Stimulated activated naive CD8-positive, alpha-beta T cell treated with anti-CD3 and anti-CD28 coated beads, Interleukin-15, amount 100 ng/mL, for 72 hours (primary cell): ENCODE results near the gene MYL10.
A peak's percentile ranks its signal among the peaks of the same experiment; 100 is the strongest.

ENCODE experiments used
- ATAC-seq: fragments of 150-1000 bp; cut with Tn5 transposase; 2 replicates; pipeline ENCODE4 v1.10.0; 2021; ENCODE audit warnings: mild to moderate bottlenecking, moderate library complexity
- DNase-seq, 2 donors: peaks; one replicate each; pipeline ENCODE4 v3.0.0; 2021 to 2022
- H3K27ac Mint-ChIP-seq, 2 donors: one replicate each; pipeline ENCODE4 v1.8.0; 2022; ENCODE audit warnings: mild to moderate bottlenecking in 2 of 2, mixed read lengths in 2 of 2, moderate library complexity in 2 of 2
- H3K27me3 Mint-ChIP-seq: one replicate; pipeline ENCODE4 v1.8.0; 2022; ENCODE audit warnings: mixed read lengths
- H3K4me1 Mint-ChIP-seq: one replicate; pipeline ENCODE4 v1.8.0; 2022; ENCODE audit warnings: mild to moderate bottlenecking, mixed read lengths
- H3K4me3 Mint-ChIP-seq, 2 donors: one replicate each; pipeline ENCODE4 v1.8.0; 2022; ENCODE audit warnings: mild to moderate bottlenecking in 2 of 2, mixed read lengths in 2 of 2, moderate library complexity in 1 of 2
- H3K9me3 Mint-ChIP-seq, 2 donors: one replicate each; pipeline ENCODE4 v1.8.0; 2022; ENCODE audit warnings: mixed read lengths in 2 of 2

MYL10 gene

DNA sequence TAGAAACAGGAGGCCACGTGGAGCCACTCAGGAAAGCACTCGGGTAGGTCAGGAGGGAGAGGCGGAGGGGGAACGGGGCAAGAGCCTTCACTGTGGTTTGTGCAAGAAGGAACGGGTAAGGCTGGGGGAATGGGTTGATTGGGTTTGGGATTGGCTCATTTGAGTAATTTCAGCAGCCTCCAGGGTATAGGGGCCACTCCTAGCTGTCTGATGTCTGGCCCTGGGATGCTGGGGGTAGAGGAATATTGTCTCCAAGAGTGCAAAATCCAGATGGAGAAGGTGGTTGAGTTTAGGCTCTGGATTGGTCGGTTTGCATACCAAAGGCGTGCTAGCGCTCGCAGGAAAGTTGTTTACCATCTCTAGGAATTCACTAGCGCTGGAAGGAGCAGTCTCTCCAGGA is 47.2 kb downstream of the MYL10 start:
- no peak for ATAC-seq
- no peak for DNase-seq
- Mint-ChIP-seq H3K27me3 (no peaks in the 10 kb centered on the region), H3K4me1 (no peaks in the 10 kb centered on the region), H3K27ac (no peak overlapping the region), H3K4me3 (no peak overlapping the region), H3K9me3 (peaks cover 0 to 7% of the 10 kb centered on the region in 2 donors)

DNA sequence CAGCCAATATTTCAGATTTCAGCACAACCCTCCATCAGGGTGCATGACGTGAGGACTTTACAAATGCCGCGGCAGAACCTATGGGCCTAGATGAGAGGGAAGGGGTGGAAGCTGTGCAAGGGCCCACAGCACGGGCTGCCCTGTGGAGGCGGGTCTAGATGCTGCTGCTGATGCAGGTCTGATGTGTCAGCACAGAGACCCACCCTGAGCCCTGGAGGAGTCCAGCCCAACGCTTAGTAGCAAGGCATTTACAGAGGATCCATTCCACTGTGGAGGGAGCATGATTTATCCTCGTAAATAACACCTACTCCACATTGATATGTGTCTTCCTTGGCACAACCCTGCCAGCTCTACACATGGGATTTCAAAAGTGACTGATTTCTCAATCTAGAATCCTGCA is 48.5 kb downstream of the MYL10 start:
- DNase-seq, result no peak
- Mint-ChIP-seq H3K4me3 (no peak overlapping the region), H3K27ac (no peak overlapping the region), H3K9me3 (peaks cover 0 to 7% of the 10 kb centered on the region in 2 donors), H3K27me3 (no peaks in the 10 kb centered on the region), H3K4me1 (no peaks in the 10 kb centered on the region)
- ATAC-seq, result no peak

DNA sequence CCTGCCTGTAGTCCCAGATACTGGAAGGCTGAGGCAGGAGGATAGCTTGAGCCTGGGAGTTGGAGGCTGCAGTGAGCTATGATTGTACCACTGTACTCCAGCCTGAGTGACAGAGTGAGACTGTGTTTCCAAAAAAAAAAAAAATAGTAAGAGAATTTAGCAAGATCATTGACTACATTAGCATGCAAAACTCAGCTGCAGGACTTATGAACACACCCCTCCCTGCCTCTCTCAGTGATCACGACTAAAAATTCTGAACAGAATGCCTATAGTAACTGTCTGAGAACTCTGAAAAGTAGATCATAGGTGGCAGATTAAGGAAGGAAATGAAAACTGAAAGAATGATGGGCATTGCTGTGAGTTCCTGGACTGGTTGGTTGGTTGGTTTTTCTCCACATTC is 50.5 kb downstream of the MYL10 start:
- DNase-seq (no peak), ATAC-seq (no peak)
- Mint-ChIP-seq H3K27me3 (peaks cover 10% of the 10 kb centered on the region), H3K27ac (no peak overlapping the region), H3K4me1 (no peaks in the 10 kb centered on the region), H3K4me3 (no peak overlapping the region), H3K9me3 (peaks cover 4 to 10% of the 10 kb centered on the region in 2 donors)

DNA sequence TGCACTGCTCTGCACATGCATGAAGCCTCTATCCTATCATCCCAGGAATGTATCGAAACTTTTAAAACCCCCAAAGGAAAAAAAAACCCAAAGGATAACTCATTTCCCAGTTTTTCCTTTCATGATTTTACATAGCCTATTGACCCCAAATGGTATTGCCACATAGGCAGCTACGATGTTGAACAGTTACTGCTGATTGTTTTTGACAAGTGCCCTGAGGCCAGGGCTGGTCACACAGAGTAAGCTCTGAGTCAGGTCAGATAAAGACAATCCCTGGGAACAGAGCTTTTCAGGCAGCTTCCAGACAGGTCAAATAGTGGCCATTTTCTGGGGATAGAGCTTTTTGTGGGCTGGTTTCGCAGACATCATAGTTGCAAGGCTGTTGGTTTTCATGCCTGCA is 52.1 kb downstream of the MYL10 start:
- H3K4me3 Mint-ChIP-seq, result no peak overlapping the region
- DNase-seq, result no peak
- no peak overlapping the region for H3K27ac Mint-ChIP-seq
- H3K27me3 Mint-ChIP-seq, result peaks cover 14% of the 10 kb centered on the region
- H3K4me1 Mint-ChIP-seq, result no peaks in the 10 kb centered on the region
- ATAC-seq, result no peak
- peaks cover 9 to 14% of the 10 kb centered on the region in 2 donors for H3K9me3 Mint-ChIP-seq

DNA sequence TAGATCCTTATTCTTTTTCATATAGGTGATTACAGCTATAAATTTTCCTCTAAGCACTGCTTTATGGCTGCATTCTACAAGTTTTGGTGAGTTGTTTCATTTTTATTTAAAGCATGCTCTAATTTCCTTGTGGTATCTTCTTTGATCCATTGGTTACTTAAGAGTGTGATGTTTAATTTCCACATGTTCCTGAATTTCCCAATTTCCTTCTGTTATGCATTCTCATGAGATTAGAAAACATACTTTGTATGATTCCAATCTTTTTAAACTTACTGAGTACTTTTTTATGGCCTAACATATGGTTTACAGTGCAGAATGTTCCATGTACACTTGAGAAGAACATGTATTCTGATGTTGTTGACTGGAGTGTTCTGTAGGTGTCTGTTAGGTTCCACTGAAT is 53.4 kb downstream of the MYL10 start:
- Mint-ChIP-seq H3K4me1 (no peaks in the 10 kb centered on the region), H3K9me3 (peaks cover 13 to 17% of the 10 kb centered on the region in 2 donors), H3K27ac (no peak overlapping the region), H3K27me3 (peaks cover 14% of the 10 kb centered on the region), H3K4me3 (no peak overlapping the region)
- DNase-seq (no peak), ATAC-seq (no peak)

DNA sequence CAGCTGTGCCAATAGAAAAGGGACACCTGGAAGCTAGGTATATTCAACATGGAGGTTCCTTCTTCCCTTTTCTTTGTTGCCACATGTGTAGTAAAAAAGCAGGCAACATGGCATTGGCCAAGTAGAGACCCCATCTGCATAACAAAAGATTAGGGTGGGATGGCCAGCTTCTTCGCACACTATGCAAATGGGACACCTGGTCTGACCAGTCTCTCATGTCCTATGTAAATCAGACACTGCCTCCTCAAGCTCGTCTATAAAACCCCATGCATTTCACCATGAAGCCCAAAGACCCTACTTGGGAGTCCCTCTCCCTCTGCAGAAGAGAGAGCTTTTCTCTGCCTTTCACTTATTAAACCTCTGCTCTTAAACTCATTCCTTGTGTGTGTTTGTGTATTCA is 53.9 kb downstream of the MYL10 start:
- ATAC-seq (no peak), DNase-seq (no peak)
- Mint-ChIP-seq H3K9me3 (peaks cover 13 to 20% of the 10 kb centered on the region in 2 donors), H3K4me1 (no peaks in the 10 kb centered on the region), H3K27ac (no peak overlapping the region), H3K4me3 (no peak overlapping the region), H3K27me3 (peaks cover 14% of the 10 kb centered on the region)

DNA sequence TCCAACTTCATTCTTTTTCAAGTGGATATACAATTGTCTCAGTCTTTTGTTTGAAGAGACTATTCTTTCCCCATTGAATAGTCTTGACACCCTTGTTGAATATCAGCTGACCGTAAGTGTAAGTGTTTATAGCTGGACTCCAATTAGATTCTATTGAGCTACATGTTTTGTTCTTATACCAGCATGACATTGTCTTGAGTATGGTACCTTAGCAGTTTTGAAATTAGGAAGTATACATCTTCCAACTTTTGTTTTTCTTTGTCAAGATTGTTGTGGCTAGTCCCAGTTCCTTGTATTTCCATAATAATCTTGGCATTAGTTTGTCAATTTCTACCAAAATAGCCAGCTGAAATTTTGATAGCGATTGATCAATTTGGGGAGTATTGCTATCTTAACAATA is 56.9 kb downstream of the MYL10 start:
- Mint-ChIP-seq H3K4me3 (no peak overlapping the region), H3K9me3 (peaks cover 13 to 21% of the 10 kb centered on the region in 2 donors), H3K27me3 (peaks cover 26% of the 10 kb centered on the region), H3K4me1 (no peaks in the 10 kb centered on the region), H3K27ac (no peak overlapping the region)
- ATAC-seq (no peak), DNase-seq (no peak)

DNA sequence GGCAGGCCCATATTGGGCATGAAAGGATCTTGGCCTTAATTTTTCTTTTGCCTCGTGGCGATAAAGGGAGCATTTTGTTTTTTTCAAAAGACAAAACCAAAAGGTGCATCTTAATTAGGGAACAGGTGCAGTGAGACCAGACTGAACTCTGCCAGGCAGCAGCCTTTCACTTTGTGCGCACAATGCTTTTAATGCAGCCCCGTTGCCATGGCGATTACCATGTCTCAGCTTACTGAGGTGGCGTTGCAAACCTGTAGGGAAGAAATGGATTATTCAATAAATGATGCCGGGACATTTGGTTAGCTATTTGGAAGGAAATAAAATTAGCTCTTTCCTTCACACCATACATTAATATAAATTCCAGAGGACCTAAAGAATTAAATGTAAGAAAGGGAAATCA is 61.9 kb downstream of the MYL10 start:
- Mint-ChIP-seq H3K27ac (no peak overlapping the region), H3K27me3 (peaks cover 12% of the 10 kb centered on the region), H3K4me1 (peaks cover 7% of the 10 kb centered on the region), H3K4me3 (no peak overlapping the region), H3K9me3 (peaks cover 6 to 13% of the 10 kb centered on the region in 2 donors)
- no peak for ATAC-seq
- no peak for DNase-seq

DNA sequence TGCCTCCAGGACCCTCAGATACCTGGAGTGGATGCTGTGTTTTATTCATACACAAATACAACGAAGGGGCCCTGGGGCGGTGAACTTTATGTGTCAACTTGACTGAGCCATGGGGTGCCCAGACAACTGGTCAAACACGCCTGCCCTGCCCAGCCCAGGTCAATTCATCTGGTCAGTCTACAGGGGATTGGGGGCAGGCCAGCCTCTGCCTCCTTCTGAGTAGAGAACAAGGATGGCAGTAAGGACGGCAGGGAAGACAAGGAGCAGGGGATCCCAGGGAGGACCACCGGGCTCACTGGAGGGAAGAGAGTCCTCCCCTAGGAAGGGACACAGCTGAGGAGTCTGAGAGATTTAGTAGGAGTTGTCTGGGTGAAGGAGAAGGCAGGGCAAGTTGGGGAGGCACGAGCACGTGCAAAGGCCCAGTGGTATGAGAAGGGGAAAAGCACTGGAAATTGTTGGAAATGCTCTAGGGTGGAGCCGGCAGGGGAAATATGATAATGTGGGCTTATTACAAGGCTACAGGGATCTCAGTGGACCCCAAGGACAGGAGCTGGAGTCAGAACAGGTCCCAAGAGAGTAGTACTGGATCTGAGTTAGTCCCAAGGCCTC is 63.4 kb downstream of the MYL10 start:
- no peak overlapping the region for H3K27ac Mint-ChIP-seq
- H3K9me3 Mint-ChIP-seq, result peaks cover 3 to 9% of the 10 kb centered on the region in 2 donors
- peaks cover 7% of the 10 kb centered on the region for H3K4me1 Mint-ChIP-seq
- DNase-seq (no peak), ATAC-seq (no peak)
- peaks cover 12% of the 10 kb centered on the region for H3K27me3 Mint-ChIP-seq
- H3K4me3 Mint-ChIP-seq, result no peak overlapping the region

DNA sequence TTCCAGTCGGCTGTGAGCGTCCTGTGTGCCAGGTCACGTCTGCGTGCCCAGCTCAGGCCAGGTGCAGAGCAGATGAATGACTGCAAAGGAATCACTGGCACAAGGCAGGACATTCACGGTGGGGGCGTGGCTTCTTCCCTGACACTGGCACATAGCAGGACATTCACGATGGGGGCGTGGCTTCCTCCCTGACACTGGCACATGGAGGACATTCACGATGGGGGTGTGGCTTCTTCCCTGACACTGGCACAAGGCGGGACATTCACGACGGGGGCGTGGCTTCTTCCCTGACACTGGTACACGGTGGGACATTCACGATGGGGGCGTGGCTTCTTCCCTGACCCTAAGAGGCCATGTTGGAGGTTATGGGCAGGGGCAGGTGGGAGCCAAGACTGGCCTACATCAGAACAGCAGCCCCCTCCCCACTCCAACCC is 64.3 kb downstream of the MYL10 start:
- peak overlapping the region in 1 of 2 donors; percentile 42 for H3K27ac Mint-ChIP-seq
- no peak overlapping the region for H3K4me3 Mint-ChIP-seq
- H3K9me3 Mint-ChIP-seq, result peaks cover 0 to 8% of the 10 kb centered on the region in 2 donors
- DNase-seq (no peak), ATAC-seq (no peak)
- peaks cover 18% of the 10 kb centered on the region for H3K27me3 Mint-ChIP-seq
- H3K4me1 Mint-ChIP-seq, result peaks cover 7% of the 10 kb centered on the region

DNA sequence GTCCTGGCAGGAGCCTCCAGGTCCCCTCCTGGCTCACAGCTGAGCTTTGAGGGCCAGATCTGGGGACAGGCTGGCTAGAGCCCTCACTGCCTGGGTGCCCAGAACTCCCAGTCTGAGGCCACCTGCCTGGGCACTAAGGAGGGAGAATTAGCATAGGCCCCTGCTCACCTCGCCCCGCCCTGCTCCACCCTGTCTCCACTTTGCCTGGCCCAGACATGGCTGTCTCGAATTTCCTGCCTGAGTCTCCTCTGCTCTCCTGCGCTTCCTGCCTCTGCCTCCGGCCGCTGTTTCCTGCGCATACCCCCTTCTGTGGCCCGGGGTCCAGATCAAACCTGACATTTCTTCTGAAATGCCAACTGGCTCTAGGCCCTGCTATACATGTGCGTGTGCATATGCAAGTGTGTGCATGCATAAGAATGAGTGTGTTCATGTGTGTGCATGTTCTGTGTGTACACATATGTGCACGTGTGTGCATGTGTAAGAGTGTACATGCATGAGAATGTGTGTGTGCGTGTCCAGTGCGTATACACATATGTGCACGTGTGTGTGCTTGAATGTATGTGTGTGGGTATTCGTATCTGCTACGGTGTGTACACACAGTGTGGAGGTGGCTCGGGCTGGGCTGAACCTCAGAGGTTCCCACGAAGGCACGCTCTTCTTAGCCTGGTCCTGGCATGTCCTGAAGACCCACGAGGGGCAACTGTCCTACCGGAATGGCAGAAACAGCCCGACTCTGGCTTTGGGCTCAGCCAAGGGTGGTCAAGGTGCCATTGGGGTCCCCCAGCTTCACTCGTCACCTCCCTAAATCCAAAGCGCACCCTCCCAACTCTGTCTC is 64.9 kb downstream of the MYL10 start:
- no peak overlapping the region for H3K4me3 Mint-ChIP-seq
- peak overlapping the region; percentile 22 to 66 for H3K27ac Mint-ChIP-seq
- H3K4me1 Mint-ChIP-seq, result peaks cover 7% of the 10 kb centered on the region
- H3K9me3 Mint-ChIP-seq, result peaks cover 0 to 5% of the 10 kb centered on the region in 2 donors
- H3K27me3 Mint-ChIP-seq, result peaks cover 17% of the 10 kb centered on the region
- no peak for DNase-seq
- ATAC-seq, result no peak
